GM12865 (cell line): ENCODE measurements around the gene ZNF474.

Experiments
- DNase-seq: peaks from one replicate; pipeline ENCODE4 v3.0.0; 2010; ENCODE audit warnings: low read depth
- H3K4me3 ChIP-seq: 2 replicates; pipeline ENCODE4 v1.5.1; 2011; ENCODE audit warnings: mild to moderate bottlenecking, low read depth, low read length, control low read depth
- TF ChIP-seq, protein P1 (sequence below): IDR thresholded peaks from 2 replicates; pipeline ENCODE4 v1.5.1; 2011; ENCODE audit warnings: low read length, control low read depth, low read depth, inconsistent platforms; ENCODE audit not compliant: insufficient read depth; ENCODE audit errors: missing control alignments

ZNF474 gene

DNA sequence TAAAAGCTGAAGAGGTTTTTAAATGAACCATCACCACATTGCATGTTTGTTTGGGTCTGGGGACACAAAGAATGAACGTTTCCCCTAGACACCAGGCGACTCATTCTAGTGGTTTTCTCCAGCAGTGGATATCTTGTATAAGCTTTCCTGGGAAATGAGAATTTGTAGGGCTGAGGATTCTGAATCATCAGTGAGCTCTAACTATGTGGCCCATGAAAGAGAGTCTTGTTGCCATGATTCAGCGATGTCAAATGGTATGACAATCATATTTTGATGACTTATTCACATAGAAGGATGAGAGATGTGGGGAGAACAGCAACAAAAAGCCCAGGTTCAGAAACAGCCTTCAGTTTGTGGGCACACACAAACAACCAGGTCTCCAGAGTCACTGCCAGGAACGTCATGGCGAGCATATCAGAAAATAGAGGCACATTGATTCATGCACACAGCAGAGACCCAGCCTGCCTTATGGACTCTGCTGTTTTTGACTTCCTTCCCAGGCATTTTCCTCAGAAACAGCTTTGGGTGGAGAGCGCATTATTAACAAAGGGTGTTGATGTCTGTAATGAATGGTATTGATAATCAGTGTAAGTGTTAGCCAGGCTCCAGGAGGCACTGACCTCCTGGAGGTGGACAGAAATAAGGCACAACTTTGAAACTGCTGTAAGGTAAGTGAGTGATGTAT is 13.3 kb downstream of the ZNF474 start:
- H3K4me3 ChIP-seq: no peak overlapping the region
- no peak for DNase-seq
- TF ChIP-seq, protein P1, sequence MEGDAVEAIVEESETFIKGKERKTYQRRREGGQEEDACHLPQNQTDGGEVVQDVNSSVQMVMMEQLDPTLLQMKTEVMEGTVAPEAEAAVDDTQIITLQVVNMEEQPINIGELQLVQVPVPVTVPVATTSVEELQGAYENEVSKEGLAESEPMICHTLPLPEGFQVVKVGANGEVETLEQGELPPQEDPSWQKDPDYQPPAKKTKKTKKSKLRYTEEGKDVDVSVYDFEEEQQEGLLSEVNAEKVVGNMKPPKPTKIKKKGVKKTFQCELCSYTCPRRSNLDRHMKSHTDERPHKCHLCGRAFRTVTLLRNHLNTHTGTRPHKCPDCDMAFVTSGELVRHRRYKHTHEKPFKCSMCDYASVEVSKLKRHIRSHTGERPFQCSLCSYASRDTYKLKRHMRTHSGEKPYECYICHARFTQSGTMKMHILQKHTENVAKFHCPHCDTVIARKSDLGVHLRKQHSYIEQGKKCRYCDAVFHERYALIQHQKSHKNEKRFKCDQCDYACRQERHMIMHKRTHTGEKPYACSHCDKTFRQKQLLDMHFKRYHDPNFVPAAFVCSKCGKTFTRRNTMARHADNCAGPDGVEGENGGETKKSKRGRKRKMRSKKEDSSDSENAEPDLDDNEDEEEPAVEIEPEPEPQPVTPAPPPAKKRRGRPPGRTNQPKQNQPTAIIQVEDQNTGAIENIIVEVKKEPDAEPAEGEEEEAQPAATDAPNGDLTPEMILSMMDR: no peak

DNA sequence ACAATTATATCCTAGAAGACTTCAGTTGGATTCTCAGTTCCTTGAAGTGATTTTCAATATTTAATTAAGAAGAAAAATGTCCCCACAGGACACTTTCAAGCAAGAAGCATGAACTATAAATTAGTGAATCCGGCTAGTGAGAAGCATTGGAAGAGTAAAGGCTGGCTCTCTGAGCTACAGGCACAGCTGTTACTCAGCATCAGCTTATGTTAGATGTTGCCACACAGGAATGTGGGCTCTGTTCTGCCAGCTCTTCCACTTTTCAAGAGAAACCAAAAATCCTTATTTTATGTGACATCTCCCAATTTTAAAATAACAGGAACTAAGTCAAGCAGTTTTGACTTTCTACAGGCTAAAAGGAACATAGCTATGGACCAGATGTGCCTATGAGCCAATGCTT is 14.9 kb downstream of the ZNF474 start:
- TF ChIP-seq, protein P1: no peak
- DNase-seq: no peak
- no peak overlapping the region for H3K4me3 ChIP-seq

DNA sequence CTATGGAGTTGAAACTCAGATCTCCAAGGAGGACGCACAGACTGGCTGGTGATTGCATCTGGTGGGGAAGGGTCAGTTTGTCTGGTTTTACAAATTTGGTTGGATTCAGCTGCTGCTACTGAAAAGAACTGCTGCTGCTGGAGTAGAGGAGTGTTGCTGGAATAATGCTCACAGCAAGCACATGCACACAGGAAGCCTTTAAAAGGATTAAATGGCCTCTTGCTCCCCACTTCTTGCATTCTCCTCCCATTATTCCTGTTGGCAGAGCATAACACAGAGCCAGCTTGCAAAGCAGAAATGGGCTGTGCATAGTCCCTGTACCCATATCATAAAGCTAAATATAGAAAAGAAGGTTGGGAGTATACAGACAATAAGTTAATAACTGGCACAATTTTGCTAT is 16.6 kb downstream of the ZNF474 start:
- no peak for DNase-seq
- TF ChIP-seq, protein P1: no peak
- no peak overlapping the region for H3K4me3 ChIP-seq

DNA sequence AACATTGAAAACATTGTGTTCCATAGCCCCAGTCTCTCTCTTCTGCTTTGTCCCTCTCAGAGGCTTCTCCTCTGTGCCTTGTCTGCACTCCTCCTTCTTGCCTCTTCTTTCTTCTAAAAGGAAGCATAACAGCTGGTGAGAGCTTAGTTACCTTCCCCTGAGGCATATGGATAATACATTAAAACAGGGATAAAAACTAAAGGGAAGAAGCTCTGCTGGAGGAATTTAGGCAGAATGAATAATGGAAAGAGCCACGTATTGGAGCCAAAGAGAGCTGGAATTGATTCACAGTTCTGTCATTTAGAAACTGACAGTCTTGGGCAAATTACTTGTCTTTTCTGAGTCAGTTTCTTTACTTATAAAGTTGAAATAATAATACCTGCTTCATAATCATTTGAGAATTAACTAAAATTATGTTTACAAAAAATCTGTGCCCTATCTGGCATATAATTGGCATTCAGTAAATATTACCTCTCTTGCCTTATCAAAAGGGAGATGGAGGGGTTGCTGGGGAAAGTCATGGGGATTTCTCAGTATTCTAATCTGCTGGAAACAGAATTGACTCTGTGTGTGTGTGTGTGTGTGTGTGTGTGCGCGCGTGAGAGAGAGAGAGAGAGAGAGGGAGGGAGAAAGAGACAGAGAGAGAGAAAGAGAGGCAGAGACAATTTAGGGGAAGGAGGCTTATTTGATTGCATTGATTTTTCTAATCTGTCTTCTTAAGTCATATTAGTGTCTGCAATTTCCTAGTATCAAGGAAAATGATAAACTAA is 20.2 kb downstream of the ZNF474 start:
- TF ChIP-seq, protein P1: no peak
- DNase-seq: no peak
- no peak overlapping the region for H3K4me3 ChIP-seq

DNA sequence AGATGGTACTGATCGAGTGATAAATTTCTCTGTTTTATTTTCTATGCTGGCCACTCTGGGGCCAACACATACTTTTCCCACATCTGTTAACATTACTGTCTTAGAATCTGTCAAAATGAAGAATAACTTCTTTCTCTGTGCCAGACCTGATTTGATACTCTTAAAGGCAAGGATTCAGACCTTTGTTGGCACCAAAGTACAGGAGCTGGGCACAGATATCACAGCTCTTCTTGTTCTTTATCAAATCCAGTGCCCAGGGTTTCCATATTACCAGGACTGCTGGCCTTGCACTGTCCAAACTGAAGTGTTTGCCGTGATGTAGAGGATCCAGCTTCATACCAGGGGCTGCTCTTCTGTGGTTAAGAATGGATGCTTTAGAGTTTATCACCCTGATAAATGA is 20.9 kb downstream of the ZNF474 start:
- H3K4me3 ChIP-seq: no peak overlapping the region
- TF ChIP-seq, protein P1: no peak
- no peak for DNase-seq

DNA sequence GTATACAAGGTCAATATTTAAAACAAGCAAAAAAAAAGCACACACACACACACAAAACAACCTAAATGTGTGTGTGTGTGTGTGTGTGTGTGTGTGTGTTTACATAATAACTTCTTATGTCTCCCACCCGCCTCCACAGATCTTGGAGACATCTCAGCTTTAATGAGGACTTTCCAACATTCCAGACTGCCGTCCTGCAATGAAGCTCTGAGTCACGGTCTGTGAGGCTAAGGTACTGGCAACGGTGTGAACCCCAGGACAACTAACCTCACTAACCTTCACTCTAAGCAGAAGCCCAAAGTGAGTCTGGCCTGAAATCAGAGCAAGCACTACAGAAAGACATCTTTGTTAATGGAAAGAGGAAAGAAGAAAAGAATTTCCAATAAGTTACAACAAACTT is 22.3 kb downstream of the ZNF474 start:
- no peak overlapping the region for H3K4me3 ChIP-seq
- DNase-seq: no peak

More for the DNA sequence above, 22.3 kb downstream of the ZNF474 start:
- TF ChIP-seq, protein P1: no peak
